Liver (tissue), 3 donors: ENCODE results near the gene FBXO7.

Experiments
- CTCF ChIP-seq: fragments of 150-350 bp; IDR thresholded peaks from 2 replicates; pipeline ENCODE4 v1.5.1; 2017; ENCODE audit warnings: improper control_type of control experiment, low read depth, low read length; ENCODE audit not compliant: missing input control
- EGR1 ChIP-seq, 2 donors: IDR thresholded peaks; 2 replicates each; pipeline ENCODE4 v1.6.1; 2016 to 2018; ENCODE audit warnings: antibody characterized with exemption in 2 of 2, low read depth in 2 of 2
- GABPA ChIP-seq, 2 donors: IDR thresholded peaks in 1 of 2; conservative IDR thresholded peaks in 1 of 2; 2 replicates each; pipeline ENCODE4 v1.6.1; 2016; ENCODE audit warnings: antibody characterized with exemption in 2 of 2, mild to moderate bottlenecking in 1 of 2, moderate library complexity in 1 of 2
- HNF4A ChIP-seq, 2 donors: conservative IDR thresholded peaks; 2 replicates each; pipeline ENCODE4 v1.6.1; 2016; ENCODE audit warnings: antibody characterized with exemption in 2 of 2, mild to moderate bottlenecking in 2 of 2
- NR2F2 ChIP-seq: IDR thresholded peaks from 2 replicates; pipeline ENCODE4 v1.6.1; 2016; ENCODE audit warnings: antibody characterized with exemption
- RAD21 ChIP-seq, 2 donors: IDR thresholded peaks; 2 replicates each; pipeline ENCODE4 v1.6.1; 2016; ENCODE audit warnings: antibody characterized with exemption in 2 of 2, mild to moderate bottlenecking in 2 of 2
- REST ChIP-seq: IDR thresholded peaks from 2 replicates; pipeline ENCODE4 v1.6.1; 2016; ENCODE audit warnings: antibody characterized with exemption, mild to moderate bottlenecking
- RXRA ChIP-seq, 2 donors: IDR thresholded peaks; 2 replicates each; pipeline ENCODE4 v1.6.1; 2017 to 2018; ENCODE audit warnings: antibody characterized with exemption in 2 of 2, mild to moderate bottlenecking in 1 of 2
- SP1 ChIP-seq: IDR thresholded peaks from 2 replicates; pipeline ENCODE4 v1.6.1; 2018; ENCODE audit warnings: antibody characterized with exemption, mild to moderate bottlenecking
- TAF1 ChIP-seq: conservative IDR thresholded peaks from 2 replicates; pipeline ENCODE4 v1.6.1; 2016; ENCODE audit warnings: antibody characterized with exemption, mild to moderate bottlenecking
- YY1 ChIP-seq: IDR thresholded peaks from 2 replicates; pipeline ENCODE4 v1.6.1; 2016; ENCODE audit warnings: antibody characterized with exemption, mild to moderate bottlenecking
- TF ChIP-seq, protein P1 (sequence below): IDR thresholded peaks from 2 replicates; pipeline ENCODE4 v1.6.1; 2016; ENCODE audit warnings: antibody characterized with exemption
- TF ChIP-seq, protein P2 (sequence below): IDR thresholded peaks from 2 replicates; pipeline ENCODE4 v1.6.1; 2016; ENCODE audit warnings: antibody characterized with exemption
- TF ChIP-seq, protein P3 (sequence below): IDR thresholded peaks from 2 replicates; pipeline ENCODE4 v1.6.1; 2016; ENCODE audit warnings: antibody characterized with exemption
- donor health status: healthy.
- donor health status: healthy.

- no peak for TF ChIP-seq NR2F2
- no peak for TF ChIP-seq CTCF
- TF ChIP-seq YY1: no peak
- TF ChIP-seq, protein P1, sequence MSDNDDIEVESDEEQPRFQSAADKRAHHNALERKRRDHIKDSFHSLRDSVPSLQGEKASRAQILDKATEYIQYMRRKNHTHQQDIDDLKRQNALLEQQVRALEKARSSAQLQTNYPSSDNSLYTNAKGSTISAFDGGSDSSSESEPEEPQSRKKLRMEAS: no peak
- TF ChIP-seq, protein P2, sequence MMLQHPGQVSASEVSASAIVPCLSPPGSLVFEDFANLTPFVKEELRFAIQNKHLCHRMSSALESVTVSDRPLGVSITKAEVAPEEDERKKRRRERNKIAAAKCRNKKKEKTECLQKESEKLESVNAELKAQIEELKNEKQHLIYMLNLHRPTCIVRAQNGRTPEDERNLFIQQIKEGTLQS: no peak
- no peak for TF ChIP-seq SP1
- no peak for TF ChIP-seq RXRA (IDR thresholded peaks at IDR 0.05)
- TF ChIP-seq TAF1: no peak
- no peak for TF ChIP-seq RAD21 (IDR thresholded peaks at IDR 0.05)
- TF ChIP-seq GABPA (IDR thresholded peaks at IDR 0.05 in 1 of 2, conservative IDR thresholded peaks at IDR 0.05 in 1 of 2): no peak
- TF ChIP-seq, protein P3, sequence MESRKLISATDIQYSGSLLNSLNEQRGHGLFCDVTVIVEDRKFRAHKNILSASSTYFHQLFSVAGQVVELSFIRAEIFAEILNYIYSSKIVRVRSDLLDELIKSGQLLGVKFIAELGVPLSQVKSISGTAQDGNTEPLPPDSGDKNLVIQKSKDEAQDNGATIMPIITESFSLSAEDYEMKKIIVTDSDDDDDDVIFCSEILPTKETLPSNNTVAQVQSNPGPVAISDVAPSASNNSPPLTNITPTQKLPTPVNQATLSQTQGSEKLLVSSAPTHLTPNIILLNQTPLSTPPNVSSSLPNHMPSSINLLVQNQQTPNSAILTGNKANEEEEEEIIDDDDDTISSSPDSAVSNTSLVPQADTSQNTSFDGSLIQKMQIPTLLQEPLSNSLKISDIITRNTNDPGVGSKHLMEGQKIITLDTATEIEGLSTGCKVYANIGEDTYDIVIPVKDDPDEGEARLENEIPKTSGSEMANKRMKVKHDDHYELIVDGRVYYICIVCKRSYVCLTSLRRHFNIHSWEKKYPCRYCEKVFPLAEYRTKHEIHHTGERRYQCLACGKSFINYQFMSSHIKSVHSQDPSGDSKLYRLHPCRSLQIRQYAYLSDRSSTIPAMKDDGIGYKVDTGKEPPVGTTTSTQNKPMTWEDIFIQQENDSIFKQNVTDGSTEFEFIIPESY: no peak
- no peak for TF ChIP-seq HNF4A (conservative IDR thresholded peaks at IDR 0.05)
- no peak for TF ChIP-seq REST
- TF ChIP-seq EGR1 (IDR thresholded peaks at IDR 0.05; ENCODE audit: low read depth in 2 of 2): no peak
Observed at GRCh38 chr22:32536352-32536751, 61.7 kb downstream of the FBXO7 start.
